ENCODE results near the gene IFRD2.
"Not testable (repeated sequence)": the region's sequence is repeated elsewhere in the genome, so short reads cannot be mapped to it uniquely, and the experiment has no call there.

IFRD2 gene

DNA sequence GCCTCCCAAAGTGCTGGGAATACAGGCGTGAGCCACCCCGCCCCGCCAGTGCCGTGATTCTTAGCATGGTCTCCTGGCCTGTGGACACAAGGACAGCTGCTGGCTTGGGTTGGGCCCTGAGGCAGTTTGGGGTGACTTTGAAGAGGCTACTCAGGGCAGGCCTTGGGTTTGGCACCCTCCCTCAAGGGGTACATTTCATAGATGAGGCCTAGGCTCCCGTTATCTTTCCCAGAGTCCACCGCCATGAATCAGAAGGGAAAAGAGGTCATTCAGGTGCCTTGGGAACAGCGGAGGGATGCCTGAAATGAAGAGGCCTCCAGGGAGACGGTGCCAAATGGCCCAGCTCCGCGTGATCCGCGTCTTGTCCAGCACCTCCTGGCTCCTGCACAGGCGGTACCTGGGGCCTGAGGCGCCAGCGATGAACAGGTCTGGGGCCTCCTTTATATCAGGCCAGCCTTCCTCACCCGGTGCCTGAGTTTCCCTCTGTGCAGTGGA, 46.9 kb downstream of the IFRD2 start:
- no peak for DNase-seq

- DNase-seq, result not testable (repeated sequence)
Measured at GRCh38 chr3:50244813-50245212, 47.4 kb downstream of the IFRD2 start.

DNA sequence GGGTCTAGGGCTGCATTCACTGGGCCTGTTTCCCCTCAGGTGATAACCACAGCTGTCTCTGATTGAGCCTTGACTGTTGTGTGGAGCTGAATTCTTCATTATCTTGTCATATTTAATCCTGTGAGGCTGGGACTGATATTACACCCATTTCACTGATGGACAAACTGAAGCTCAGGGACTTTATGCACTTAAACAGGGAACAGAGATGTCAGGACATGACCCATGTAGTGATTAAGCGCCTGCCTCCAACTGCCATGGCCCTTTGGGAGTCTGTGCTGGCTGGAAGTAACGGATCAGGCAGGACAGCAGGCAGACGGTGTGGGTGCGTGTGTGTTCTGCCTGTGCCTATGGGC, 48.7 kb downstream of the IFRD2 start:
- no peak for DNase-seq

- DNase-seq, result no peak
Measured at GRCh38 chr3:50242851-50243542, 49.2 kb downstream of the IFRD2 start.

DNA sequence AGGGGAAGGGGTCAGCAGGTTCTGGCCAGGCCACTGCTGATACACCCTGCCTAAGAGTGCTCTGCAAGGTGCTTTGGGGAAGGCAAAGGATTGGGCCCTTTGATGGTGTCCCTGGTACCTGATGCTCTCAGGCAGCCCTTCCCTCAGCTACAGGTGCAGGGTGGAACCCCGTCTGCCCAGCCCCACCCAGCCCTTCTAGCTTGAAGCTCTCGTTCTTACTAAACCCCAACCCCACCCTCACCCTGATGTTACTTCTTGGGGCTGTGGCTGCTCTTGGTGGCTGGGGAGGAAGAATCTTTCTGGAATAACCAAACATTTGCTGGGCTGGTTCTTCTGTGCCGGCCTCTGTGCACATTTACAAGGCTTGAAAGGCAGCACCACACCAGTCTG, 49.9 kb downstream of the IFRD2 start:
- DNase-seq, result no peak

- DNase-seq, result no peak
Measured at GRCh38 chr3:50241713-50242380, 50.4 kb downstream of the IFRD2 start.

DNA sequence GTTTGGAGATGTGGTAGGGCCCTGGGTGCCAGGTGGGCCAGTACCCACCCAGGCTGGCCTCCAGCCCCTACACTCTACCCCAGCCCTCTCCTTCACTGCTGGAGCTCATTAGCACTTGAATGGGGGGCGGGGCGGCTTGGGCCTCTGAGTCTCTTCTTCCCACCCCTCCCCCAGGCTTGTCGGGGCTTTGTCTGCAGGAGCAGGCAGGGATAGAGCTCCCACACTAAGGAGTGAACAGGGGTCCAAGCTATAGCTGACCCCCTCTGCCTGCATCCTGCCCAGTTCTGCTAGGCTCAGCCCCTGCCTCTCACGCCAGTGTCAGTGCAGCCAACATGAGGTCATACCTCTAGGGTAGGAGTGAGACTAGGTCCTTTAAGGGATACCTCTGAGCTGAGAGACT, 51.1 kb downstream of the IFRD2 start:
- no peak for DNase-seq

- no peak for DNase-seq
Measured at GRCh38 chr3:50239649-50240048, 52.6 kb downstream of the IFRD2 start.

DNA sequence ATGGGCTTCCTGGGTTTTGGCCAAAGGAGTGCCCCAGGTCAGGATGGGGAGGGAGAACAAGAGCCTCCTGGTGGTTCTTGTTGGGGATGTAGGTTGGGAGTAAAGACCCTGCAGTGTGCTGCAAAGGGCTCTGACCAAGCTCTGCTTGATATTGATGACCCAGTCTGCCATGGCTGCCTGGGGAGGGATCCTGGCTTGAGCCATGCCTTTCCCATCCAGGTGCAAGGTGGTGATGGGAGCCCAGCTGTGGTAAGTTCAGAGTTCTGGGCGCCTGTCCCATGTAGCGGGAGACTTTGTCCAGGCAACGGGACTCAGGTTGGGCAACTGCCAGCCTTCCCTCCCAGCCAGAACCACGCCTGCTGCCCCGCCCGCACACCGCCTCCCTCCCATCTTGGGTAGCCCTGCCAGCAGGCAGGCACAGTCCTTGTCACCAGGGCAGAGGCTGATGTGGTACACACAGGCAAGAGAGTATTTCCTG, 53.6 kb downstream of the IFRD2 start:
- no peak for DNase-seq

- DNase-seq, result no peak
Measured at GRCh38 chr3:50237754-50238548, 54.3 kb downstream of the IFRD2 start.
